Dendritic cell treated with granulocyte-macrophage colony-stimulating factor and Interleukin-4, amounts not matched to agents 40 ng/mL and 50 ng/mL, for 4 days (primary cell): ENCODE results near the gene PDE1A.

ENCODE experiments used
- H3K27ac Mint-ChIP-seq: one replicate; pipeline ENCODE4 v1.8.0; 2022; ENCODE audit warnings: mild to moderate bottlenecking, mixed read lengths
- H3K27me3 Mint-ChIP-seq: one replicate; pipeline ENCODE4 v1.8.0; 2022; ENCODE audit warnings: mild to moderate bottlenecking, mixed read lengths
- H3K36me3 Mint-ChIP-seq: one replicate; pipeline ENCODE4 v1.8.0; 2022; ENCODE audit warnings: low read depth, mixed read lengths
- H3K4me1 Mint-ChIP-seq: one replicate; pipeline ENCODE4 v1.8.0; 2022; ENCODE audit warnings: low read depth, mixed read lengths
- H3K4me3 Mint-ChIP-seq: one replicate; pipeline ENCODE4 v1.8.0; 2022; ENCODE audit warnings: mild to moderate bottlenecking, moderate library complexity, mixed read lengths
- H3K9me3 Mint-ChIP-seq: one replicate; pipeline ENCODE4 v1.8.0; 2022; ENCODE audit warnings: mixed read lengths
- intact Hi-C: fragments of 100-400 bp; cut with micrococcal nuclease; formaldehyde crosslinking; loops from one replicate; pipeline ENCODE4 v1.15.0; 2022

PDE1A gene

GRCh38 chr2:182224669-182225068 lies 202.2 kb downstream of the PDE1A start:
- H3K27ac Mint-ChIP-seq, result no peak overlapping the region
- H3K4me1 Mint-ChIP-seq, result no peaks in the 10 kb centered on the region
- intact Hi-C loops, result no loop called here
- no peaks in the 10 kb centered on the region for H3K9me3 Mint-ChIP-seq
- no peaks in the 10 kb centered on the region for H3K36me3 Mint-ChIP-seq
- no peaks in the 10 kb centered on the region for H3K27me3 Mint-ChIP-seq
- H3K4me3 Mint-ChIP-seq, result no peak overlapping the region

GRCh38 chr2:182220998-182221397 lies 205.8 kb downstream of the PDE1A start:
- intact Hi-C loops, result no loop called here
- H3K9me3 Mint-ChIP-seq, result no peaks in the 10 kb centered on the region
- H3K4me3 Mint-ChIP-seq, result no peak overlapping the region
- H3K27me3 Mint-ChIP-seq, result no peaks in the 10 kb centered on the region
- H3K36me3 Mint-ChIP-seq, result no peaks in the 10 kb centered on the region
- H3K27ac Mint-ChIP-seq, result no peak overlapping the region
- no peaks in the 10 kb centered on the region for H3K4me1 Mint-ChIP-seq

GRCh38 chr2:182220335-182220734 lies 206.5 kb downstream of the PDE1A start:
- Mint-ChIP-seq H3K9me3 (no peaks in the 10 kb centered on the region), H3K36me3 (no peaks in the 10 kb centered on the region), H3K27ac (no peak overlapping the region), H3K27me3 (no peaks in the 10 kb centered on the region), H3K4me3 (no peak overlapping the region), H3K4me1 (no peaks in the 10 kb centered on the region)
- intact Hi-C loops, result no loop called here

GRCh38 chr2:182210669-182211068 lies 216.2 kb downstream of the PDE1A start:
- no peaks in the 10 kb centered on the region for H3K4me1 Mint-ChIP-seq
- H3K9me3 Mint-ChIP-seq, result peaks cover 28% of the 10 kb centered on the region
- no peaks in the 10 kb centered on the region for H3K27me3 Mint-ChIP-seq
- H3K36me3 Mint-ChIP-seq, result no peaks in the 10 kb centered on the region
- no peak overlapping the region for H3K27ac Mint-ChIP-seq
- H3K4me3 Mint-ChIP-seq, result no peak overlapping the region
- intact Hi-C loops, result no loop called here

- intact Hi-C loops, result no loop called here
- H3K4me3 Mint-ChIP-seq, result no peak overlapping the region
- no peaks in the 10 kb centered on the region for H3K27me3 Mint-ChIP-seq
- H3K36me3 Mint-ChIP-seq, result no peaks in the 10 kb centered on the region
- H3K27ac Mint-ChIP-seq, result no peak overlapping the region
- H3K9me3 Mint-ChIP-seq, result peaks cover 28% of the 10 kb centered on the region
- no peaks in the 10 kb centered on the region for H3K4me1 Mint-ChIP-seq
These were observed 218.4 kb downstream of the PDE1A start for GRCh38 chr2:182208421-182208820.

GRCh38 chr2:182207049-182207746 lies 219.6 kb downstream of the PDE1A start:
- H3K4me3 Mint-ChIP-seq, result no peak overlapping the region
- peaks cover 28% of the 10 kb centered on the region for H3K9me3 Mint-ChIP-seq
- H3K4me1 Mint-ChIP-seq, result no peaks in the 10 kb centered on the region
- no peaks in the 10 kb centered on the region for H3K27me3 Mint-ChIP-seq
- no peak overlapping the region for H3K27ac Mint-ChIP-seq
- no peaks in the 10 kb centered on the region for H3K36me3 Mint-ChIP-seq
- intact Hi-C loops, result no loop called here

- no peaks in the 10 kb centered on the region for H3K27me3 Mint-ChIP-seq
- H3K27ac Mint-ChIP-seq, result no peak overlapping the region
- H3K9me3 Mint-ChIP-seq, result no peaks in the 10 kb centered on the region
- H3K4me1 Mint-ChIP-seq, result no peaks in the 10 kb centered on the region
- no peak overlapping the region for H3K4me3 Mint-ChIP-seq
- no peaks in the 10 kb centered on the region for H3K36me3 Mint-ChIP-seq
- intact Hi-C loops, result no loop called here
These were observed 229.3 kb downstream of the PDE1A start for GRCh38 chr2:182197529-182197928.

GRCh38 chr2:182193291-182193690 lies 233.5 kb downstream of the PDE1A start:
- H3K9me3 Mint-ChIP-seq, result no peaks in the 10 kb centered on the region
- H3K4me3 Mint-ChIP-seq, result no peak overlapping the region
- intact Hi-C loops, result no loop called here

GRCh38 chr2:182191061-182191460 lies 235.8 kb downstream of the PDE1A start:
- no peak overlapping the region for H3K27ac Mint-ChIP-seq
- H3K36me3 Mint-ChIP-seq, result no peaks in the 10 kb centered on the region
- no peak overlapping the region for H3K4me3 Mint-ChIP-seq
- no peaks in the 10 kb centered on the region for H3K9me3 Mint-ChIP-seq
- H3K4me1 Mint-ChIP-seq, result no peaks in the 10 kb centered on the region
- intact Hi-C loops, result no loop called here
- no peaks in the 10 kb centered on the region for H3K27me3 Mint-ChIP-seq

More at GRCh38 chr2:182193291-182193690, 233.5 kb downstream of the PDE1A start:
- Mint-ChIP-seq H3K4me1 (no peaks in the 10 kb centered on the region), H3K36me3 (no peaks in the 10 kb centered on the region), H3K27me3 (no peaks in the 10 kb centered on the region), H3K27ac (no peak overlapping the region)

- H3K27ac Mint-ChIP-seq, result no peak overlapping the region
- no peaks in the 10 kb centered on the region for H3K27me3 Mint-ChIP-seq
- H3K4me3 Mint-ChIP-seq, result no peak overlapping the region
- intact Hi-C loops, result no loop called here
- H3K4me1 Mint-ChIP-seq, result no peaks in the 10 kb centered on the region
- H3K36me3 Mint-ChIP-seq, result no peaks in the 10 kb centered on the region
- H3K9me3 Mint-ChIP-seq, result peaks cover 9% of the 10 kb centered on the region
These were observed 239.7 kb downstream of the PDE1A start for GRCh38 chr2:182187130-182187529.

GRCh38 chr2:182186132-182186735 lies 240.6 kb downstream of the PDE1A start:
- Mint-ChIP-seq H3K27me3 (no peaks in the 10 kb centered on the region), H3K4me1 (no peaks in the 10 kb centered on the region), H3K9me3 (peaks cover 9% of the 10 kb centered on the region), H3K36me3 (no peaks in the 10 kb centered on the region), H3K27ac (no peak overlapping the region), H3K4me3 (no peak overlapping the region)
- intact Hi-C loops, result loop anchor here (1.0 kb wide), 2 partner anchors 464 to 793 kb away; no protein-coding TSS in a partner anchor

GRCh38 chr2:182182436-182182835 lies 244.4 kb downstream of the PDE1A start:
- no peaks in the 10 kb centered on the region for H3K4me1 Mint-ChIP-seq
- H3K27ac Mint-ChIP-seq, result no peak overlapping the region
- intact Hi-C loops, result no loop called here
- H3K36me3 Mint-ChIP-seq, result no peaks in the 10 kb centered on the region
- H3K9me3 Mint-ChIP-seq, result peaks cover 9% of the 10 kb centered on the region
- no peaks in the 10 kb centered on the region for H3K27me3 Mint-ChIP-seq
- H3K4me3 Mint-ChIP-seq, result no peak overlapping the region

GRCh38 chr2:182181381-182181780 lies 245.5 kb downstream of the PDE1A start:
- intact Hi-C loops, result no loop called here
- H3K27ac Mint-ChIP-seq, result no peak overlapping the region
- H3K27me3 Mint-ChIP-seq, result no peaks in the 10 kb centered on the region
- H3K4me3 Mint-ChIP-seq, result no peak overlapping the region
- H3K4me1 Mint-ChIP-seq, result no peaks in the 10 kb centered on the region
- H3K36me3 Mint-ChIP-seq, result no peaks in the 10 kb centered on the region
- H3K9me3 Mint-ChIP-seq, result peaks cover 9% of the 10 kb centered on the region

GRCh38 chr2:182179176-182179575 lies 247.7 kb downstream of the PDE1A start:
- Mint-ChIP-seq H3K36me3 (no peaks in the 10 kb centered on the region), H3K27ac (no peak overlapping the region), H3K9me3 (peaks cover 9% of the 10 kb centered on the region), H3K4me3 (no peak overlapping the region), H3K27me3 (no peaks in the 10 kb centered on the region), H3K4me1 (no peaks in the 10 kb centered on the region)
- intact Hi-C loops, result no loop called here
